ENCODE data around the gene RANBP3.

Gene RANBP3

DNA sequence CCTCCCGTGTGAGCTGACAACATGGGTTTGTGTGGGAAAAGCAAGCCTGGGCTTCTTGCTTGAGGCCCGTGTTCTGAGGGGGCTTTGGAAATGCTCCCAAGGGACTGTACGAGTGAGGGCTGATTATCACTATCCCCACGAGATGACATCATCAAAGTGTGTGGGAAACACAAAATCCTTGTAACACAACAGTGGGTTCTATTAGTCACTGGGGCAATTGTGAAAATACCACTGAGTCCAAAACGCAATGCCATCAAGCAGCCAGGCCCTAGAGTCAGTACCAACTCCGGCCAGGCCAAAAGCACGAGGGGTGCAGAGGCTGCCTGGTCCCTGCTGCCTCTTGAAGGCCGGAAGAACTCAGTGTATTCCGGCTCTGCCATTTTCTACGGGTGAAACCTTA, 34.3 kb downstream of the RANBP3 start:
- DNase-seq: no peak

- DNase-seq: no peak
These were observed 34.9 kb downstream of the RANBP3 start for GRCh38 chr19:5943045-5943444.

DNA sequence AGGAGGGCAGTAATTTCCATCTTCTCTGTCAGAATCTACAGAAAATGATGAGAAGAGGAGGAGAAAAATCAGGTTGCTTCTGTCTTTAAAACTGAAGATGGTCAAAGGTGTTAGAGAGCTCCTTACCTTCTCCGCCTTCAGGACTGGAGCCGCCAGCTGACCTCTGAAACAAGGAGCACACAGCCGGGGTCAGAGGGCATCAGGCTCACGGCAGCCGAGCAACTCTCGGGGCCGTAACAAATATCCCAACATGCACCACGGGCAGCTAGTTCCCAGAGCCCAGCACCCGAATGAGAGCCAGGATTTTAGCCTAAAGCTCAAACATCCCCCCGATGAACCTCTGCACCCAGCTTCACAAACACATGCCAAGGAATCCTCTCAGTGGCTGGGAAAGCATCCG, 36.3 kb downstream of the RANBP3 start:
- DNase-seq: no peak

- DNase-seq: no peak
These were observed 37.4 kb downstream of the RANBP3 start for GRCh38 chr19:5940260-5941208.

DNA sequence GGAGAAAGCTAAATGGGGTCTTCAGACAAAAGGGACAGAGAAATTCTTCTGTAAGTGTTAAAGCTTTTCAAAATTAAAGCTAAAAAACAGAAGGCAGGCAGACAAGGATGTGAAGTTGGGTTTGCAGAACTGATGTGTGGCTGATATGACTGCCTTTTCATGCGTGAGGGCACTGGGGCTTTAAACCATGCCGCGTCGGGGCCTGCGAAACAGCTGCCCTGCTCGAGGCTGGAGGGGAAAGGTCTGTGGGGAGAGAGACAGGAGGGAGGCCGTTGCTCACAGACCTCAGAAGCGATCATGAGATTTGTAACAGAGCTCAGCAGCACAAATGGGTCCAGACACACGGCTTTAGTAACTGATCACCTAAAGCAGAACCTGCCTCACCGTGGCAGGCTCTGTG, 40.4 kb downstream of the RANBP3 start:
- DNase-seq: no peak

DNA sequence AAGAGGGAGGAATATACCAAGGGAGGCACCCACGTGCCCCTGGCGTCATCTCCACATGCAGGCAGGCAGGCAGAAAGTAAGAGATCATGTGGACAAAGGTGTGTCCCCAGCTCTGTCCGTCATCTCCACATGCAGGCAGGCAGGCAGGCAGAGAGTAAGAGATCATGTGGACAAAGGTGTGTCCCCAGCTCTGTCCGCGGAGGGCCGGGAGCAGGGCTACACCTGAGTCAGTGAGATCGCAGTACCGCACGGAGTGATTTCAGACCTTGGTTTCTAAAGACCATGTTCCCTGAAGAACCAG, 41.7 kb downstream of the RANBP3 start:
- DNase-seq: no peak

GRCh38 chr19:5935473-5936291, 42.3 kb downstream of the RANBP3 start:
- DNase-seq: no peak

- DNase-seq: no peak
These were observed 43.0 kb downstream of the RANBP3 start for GRCh38 chr19:5934774-5935472.

- DNase-seq: no peak
These were observed 43.9 kb downstream of the RANBP3 start for GRCh38 chr19:5934069-5934401.

- no peak for DNase-seq
These were observed 44.4 kb downstream of the RANBP3 start for GRCh38 chr19:5933391-5934068.

- DNase-seq: no peak
These were observed 45.2 kb downstream of the RANBP3 start for GRCh38 chr19:5932609-5933262.

GRCh38 chr19:5932146-5932545, 45.8 kb downstream of the RANBP3 start:
- DNase-seq: no peak

GRCh38 chr19:5931251-5931650, 46.7 kb downstream of the RANBP3 start:
- DNase-seq: no peak

GRCh38 chr19:5929625-5930024, 48.3 kb downstream of the RANBP3 start:
- no peak for DNase-seq

DNA sequence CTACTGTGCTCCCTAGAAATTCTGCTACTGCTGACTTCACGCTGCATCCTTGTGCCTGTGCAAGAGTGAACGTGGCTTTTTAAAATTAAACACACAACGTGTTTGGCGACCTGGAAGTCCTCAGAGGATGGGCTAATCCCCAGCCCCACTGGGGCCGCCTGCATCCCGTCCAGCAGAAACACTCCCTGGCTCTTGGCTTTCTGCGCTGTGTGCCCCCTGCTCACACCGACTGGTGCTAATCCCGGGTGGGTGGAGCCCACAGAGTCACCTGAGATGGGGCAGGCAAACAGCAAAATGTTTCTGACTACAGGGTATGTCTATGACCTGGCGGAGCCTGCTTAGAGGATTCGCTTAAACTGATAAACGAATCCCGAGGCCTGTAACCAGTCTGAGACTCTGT, 48.8 kb downstream of the RANBP3 start:
- no peak for DNase-seq

DNA sequence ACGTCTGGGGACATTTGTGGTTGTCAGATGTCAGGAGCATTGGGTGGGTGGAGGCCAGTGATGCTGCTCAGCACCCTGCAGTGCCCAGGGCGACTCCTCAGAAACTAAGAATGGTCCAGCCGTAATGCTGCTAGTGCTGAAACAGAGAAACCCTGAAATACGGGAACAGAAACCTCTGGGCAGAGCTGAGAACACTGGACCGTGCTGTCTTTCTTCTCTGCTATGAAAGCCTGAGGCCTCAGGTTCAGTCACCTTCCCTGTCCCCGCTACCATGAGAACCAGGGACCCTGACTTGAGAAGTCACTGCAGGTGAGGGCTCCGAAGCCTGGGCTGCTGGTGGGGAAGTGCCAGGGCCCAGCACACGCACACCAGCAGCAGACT, 50.5 kb downstream of the RANBP3 start:
- no peak for DNase-seq

GRCh38 chr19:5926641-5927440, 51.1 kb downstream of the RANBP3 start:
- DNase-seq: no peak

- no peak for DNase-seq
These were observed 52.0 kb downstream of the RANBP3 start for GRCh38 chr19:5925830-5926427.

DNA sequence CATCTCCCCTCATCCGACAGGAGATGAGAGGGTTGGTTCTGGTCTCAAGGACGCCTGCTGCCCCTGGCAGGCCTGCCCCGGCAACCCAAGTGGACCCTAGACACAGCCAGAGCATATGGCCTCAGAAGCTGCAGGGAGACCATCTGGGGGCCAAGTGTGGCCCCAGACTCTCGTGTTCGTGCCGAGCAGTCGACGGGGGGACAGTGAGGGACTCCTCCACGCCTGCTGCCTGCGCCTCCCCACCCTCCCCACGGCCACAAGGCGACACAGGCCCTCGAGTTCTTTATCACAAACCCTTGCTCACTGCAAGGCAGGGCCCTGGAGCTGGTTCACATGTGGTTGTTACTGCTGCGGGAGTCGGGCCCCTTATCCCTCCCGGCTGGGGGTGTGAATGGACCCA, 54.6 kb downstream of the RANBP3 start:
- no peak for DNase-seq

DNA sequence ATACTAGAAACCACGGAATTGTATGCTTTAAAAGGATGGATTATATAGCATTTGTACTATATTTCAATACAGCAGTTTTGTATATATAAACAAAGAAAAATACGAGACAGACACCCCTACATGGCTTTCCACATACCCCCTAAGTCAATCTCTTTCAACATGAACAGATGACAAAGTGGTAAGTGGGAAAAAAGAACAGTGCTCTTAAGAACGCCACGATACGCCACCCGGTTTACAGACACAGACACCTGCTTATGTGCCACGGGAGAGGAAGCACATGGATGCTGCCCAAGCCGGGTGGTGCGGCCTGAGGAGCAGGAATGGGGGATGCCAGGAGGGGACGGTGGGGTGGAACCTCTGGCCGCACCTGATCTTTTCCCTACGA, 55.8 kb downstream of the RANBP3 start:
- DNase-seq: no peak

DNA sequence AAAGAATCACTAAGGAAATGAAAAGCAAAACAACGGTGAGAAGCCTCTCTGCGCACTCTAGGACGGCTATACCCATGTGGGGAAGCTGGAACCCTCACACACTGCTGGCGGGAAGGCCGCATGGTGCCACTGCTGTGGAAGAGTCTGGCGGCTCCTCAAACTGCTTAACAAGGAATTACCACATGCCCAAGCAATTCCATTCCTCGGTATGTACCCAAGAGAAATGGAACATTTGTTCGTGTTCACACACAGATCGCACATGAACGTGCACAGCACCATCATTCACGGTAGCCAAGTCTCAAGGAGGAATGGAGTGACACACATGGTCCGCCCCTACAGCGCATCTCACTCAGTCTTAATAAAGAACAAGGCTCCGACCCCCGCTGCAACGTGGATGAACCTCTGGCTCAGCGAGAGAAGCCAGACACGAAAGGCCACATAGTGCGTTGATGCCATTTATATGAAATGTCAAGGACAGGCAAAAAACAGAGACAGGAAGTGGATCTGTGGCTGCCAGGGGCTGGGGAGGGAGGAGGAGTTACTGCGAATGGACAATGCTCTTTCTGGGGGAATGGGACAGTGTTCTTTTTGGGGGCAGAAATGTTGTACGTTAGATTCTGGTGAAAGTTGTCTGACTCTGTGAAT, 56.3 kb downstream of the RANBP3 start:
- no peak for DNase-seq

All from NCI-H524 treated with DMSO at 0.1 percent for 48 hours (cell line).